MM.1S (cell line): ENCODE measurements around the gene MASP1.

Experiments
- DNase-seq: peaks from one replicate; pipeline ENCODE4 v3.0.0-alpha.2; 2015
- H2AFZ ChIP-seq: fragments of 300-600 bp; sonication (generic); 2 replicates; pipeline ENCODE4 v1.6.0; 2016; ENCODE audit warnings: antibody characterized with exemption, low read length
- H3F3A ChIP-seq: fragments of 300-600 bp; sonication (generic); 2 replicates; pipeline ENCODE4 v1.6.1; 2016; ENCODE audit warnings: mild to moderate bottlenecking, antibody characterized with exemption, low read length, moderate library complexity, mixed read lengths; ENCODE audit not compliant: insufficient read depth
- H3K27ac ChIP-seq: fragments of 300-600 bp; sonication (generic); 2 replicates; pipeline ENCODE4 v1.5.1; 2016; ENCODE audit warnings: mild to moderate bottlenecking, low read length
- H3K27me3 ChIP-seq: fragments of 300-600 bp; sonication (generic); replicated peaks from 2 replicates; pipeline ENCODE4 v1.6.0; 2016; ENCODE audit warnings: low read length; ENCODE audit not compliant: insufficient read depth
- H3K36me3 ChIP-seq: fragments of 300-600 bp; sonication (generic); replicated peaks from 2 replicates; pipeline ENCODE4 v1.6.1; 2016; ENCODE audit warnings: mild to moderate bottlenecking, low read length, mixed read lengths; ENCODE audit not compliant: insufficient read depth
- H3K4me1 ChIP-seq: fragments of 300-600 bp; sonication (generic); 2 replicates; pipeline ENCODE4 v1.6.1; 2016; ENCODE audit warnings: low read length, mixed read lengths
- H3K4me2 ChIP-seq: fragments of 300-600 bp; sonication (generic); 2 replicates; pipeline ENCODE4 v1.6.0; 2016; ENCODE audit warnings: low read depth, low read length
- H3K4me3 ChIP-seq: fragments of 300-600 bp; sonication (generic); 2 replicates; pipeline ENCODE4 v1.5.1; 2016; ENCODE audit warnings: low read length, mixed read lengths
- H3K79me2 ChIP-seq: fragments of 300-600 bp; sonication (generic); 2 replicates; pipeline ENCODE4 v1.6.1; 2016; ENCODE audit warnings: mixed run types, low read length, mixed read lengths
- H3K9ac ChIP-seq: fragments of 300-600 bp; sonication (generic); 2 replicates; pipeline ENCODE4 v1.6.1; 2016; ENCODE audit warnings: low read length, mixed read lengths
- H3K9me2 ChIP-seq: fragments of 300-600 bp; sonication (generic); replicated peaks from 2 replicates; pipeline ENCODE4 v1.6.1; 2016; ENCODE audit warnings: mild to moderate bottlenecking, low read length, mixed read lengths; ENCODE audit not compliant: insufficient read depth
- H3K9me3 ChIP-seq: fragments of 300-600 bp; sonication (generic); replicated peaks from 2 replicates; pipeline ENCODE4 v1.6.1; 2016; ENCODE audit warnings: mild to moderate bottlenecking, low read length, mixed read lengths; ENCODE audit not compliant: insufficient read depth
- H4K20me1 ChIP-seq: fragments of 300-600 bp; sonication (generic); 2 replicates; pipeline ENCODE4 v1.6.1; 2016; ENCODE audit warnings: mild to moderate bottlenecking, low read length, moderate library complexity, mixed read lengths; ENCODE audit not compliant: insufficient read depth
- EZH2 ChIP-seq: fragments of 300-600 bp; sonication (generic); optimal IDR thresholded peaks from 2 replicates; pipeline ENCODE3; 2017; ENCODE audit warnings: low read depth, mild to moderate bottlenecking, antibody characterized with exemption, low read length, mixed read lengths
- EZH2phosphoT487 ChIP-seq: fragments of 300-600 bp; sonication (generic); IDR thresholded peaks from 2 replicates; pipeline ENCODE4 v1.6.1; 2018; ENCODE audit warnings: antibody characterized with exemption, low read length
- TF ChIP-seq, protein P1 (sequence below): fragments of 300-600 bp; sonication (generic); IDR thresholded peaks from 2 replicates; pipeline ENCODE4 v1.5.1; 2016; ENCODE audit warnings: antibody characterized with exemption, low read length, mixed read lengths

Gene MASP1

DNA sequence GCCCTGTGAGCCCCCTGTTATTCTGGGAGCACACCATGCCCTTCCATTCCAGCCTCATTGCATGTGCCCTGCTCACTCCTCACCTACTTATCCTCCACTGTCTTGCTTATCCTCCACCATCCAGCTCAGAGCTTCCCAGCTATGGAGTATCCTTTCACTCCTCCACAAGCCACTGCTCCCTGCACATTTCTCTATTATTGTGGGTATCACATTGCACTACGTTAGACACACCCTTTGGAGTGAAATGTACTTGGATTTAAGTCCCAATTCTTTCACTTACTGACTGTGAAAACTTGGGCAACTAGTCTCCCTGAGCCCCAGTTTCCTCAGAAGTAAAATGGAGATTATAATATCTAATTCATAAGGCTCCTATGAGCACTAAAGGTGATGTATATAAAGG lies 4.3 kb downstream of the MASP1 start:
- Histone ChIP-seq H3F3A (no peaks in the 10 kb centered on the region), H4K20me1 (no peaks in the 10 kb centered on the region), H3K27me3 (no peaks in the 10 kb centered on the region), H3K9ac (no peak overlapping the region), H3K9me2 (no peaks in the 10 kb centered on the region), H2AFZ (no peak overlapping the region), H3K27ac (no peak overlapping the region), H3K9me3 (no peaks in the 10 kb centered on the region), H3K36me3 (no peaks in the 10 kb centered on the region), H3K4me2 (no peak overlapping the region), H3K4me1 (no peaks in the 10 kb centered on the region), H3K4me3 (no peak overlapping the region), H3K79me2 (no peaks in the 10 kb centered on the region)
- DNase-seq = no peak
- TF ChIP-seq, protein P1, sequence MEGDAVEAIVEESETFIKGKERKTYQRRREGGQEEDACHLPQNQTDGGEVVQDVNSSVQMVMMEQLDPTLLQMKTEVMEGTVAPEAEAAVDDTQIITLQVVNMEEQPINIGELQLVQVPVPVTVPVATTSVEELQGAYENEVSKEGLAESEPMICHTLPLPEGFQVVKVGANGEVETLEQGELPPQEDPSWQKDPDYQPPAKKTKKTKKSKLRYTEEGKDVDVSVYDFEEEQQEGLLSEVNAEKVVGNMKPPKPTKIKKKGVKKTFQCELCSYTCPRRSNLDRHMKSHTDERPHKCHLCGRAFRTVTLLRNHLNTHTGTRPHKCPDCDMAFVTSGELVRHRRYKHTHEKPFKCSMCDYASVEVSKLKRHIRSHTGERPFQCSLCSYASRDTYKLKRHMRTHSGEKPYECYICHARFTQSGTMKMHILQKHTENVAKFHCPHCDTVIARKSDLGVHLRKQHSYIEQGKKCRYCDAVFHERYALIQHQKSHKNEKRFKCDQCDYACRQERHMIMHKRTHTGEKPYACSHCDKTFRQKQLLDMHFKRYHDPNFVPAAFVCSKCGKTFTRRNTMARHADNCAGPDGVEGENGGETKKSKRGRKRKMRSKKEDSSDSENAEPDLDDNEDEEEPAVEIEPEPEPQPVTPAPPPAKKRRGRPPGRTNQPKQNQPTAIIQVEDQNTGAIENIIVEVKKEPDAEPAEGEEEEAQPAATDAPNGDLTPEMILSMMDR = no peak
- TF ChIP-seq EZH2 = no peak
- no peak for TF ChIP-seq EZH2phosphoT487

DNA sequence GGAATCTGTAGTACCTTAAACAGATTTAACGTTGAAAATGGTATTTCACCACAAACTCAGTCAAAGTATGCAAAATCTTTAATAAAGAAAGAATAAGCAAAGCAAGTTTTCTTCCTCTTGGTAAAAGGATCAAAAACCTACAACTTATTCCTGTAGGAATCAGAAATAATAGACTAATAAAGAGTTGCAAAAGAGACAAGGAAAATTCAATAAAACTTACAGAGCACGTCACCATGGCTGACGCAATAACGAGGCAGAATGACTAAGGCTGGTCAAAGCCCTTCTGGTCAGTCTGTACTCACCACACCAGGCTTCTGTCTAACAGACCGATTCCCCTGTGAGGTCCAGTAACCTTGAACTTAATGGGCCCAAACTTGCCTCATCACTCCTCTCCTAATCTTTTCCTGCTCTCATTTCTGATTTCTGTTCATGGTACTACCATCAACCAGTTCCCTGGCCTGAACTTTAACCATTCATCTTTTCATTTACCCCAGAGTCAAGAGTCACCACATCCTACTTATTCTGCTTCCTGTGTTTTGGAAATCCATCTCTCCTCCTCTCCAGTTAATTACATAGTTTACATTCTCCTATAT lies 5.0 kb downstream of the MASP1 start:
- H3K9me2 ChIP-seq = no peaks in the 10 kb centered on the region
- H3F3A ChIP-seq = no peaks in the 10 kb centered on the region
- no peak overlapping the region for H3K9ac ChIP-seq
- no peaks in the 10 kb centered on the region for H4K20me1 ChIP-seq
- H3K27ac ChIP-seq = no peak overlapping the region
- no peaks in the 10 kb centered on the region for H3K79me2 ChIP-seq
- no peaks in the 10 kb centered on the region for H3K9me3 ChIP-seq
- no peak overlapping the region for H3K4me3 ChIP-seq
- no peaks in the 10 kb centered on the region for H3K27me3 ChIP-seq
- TF ChIP-seq, protein P1 = no peak
- TF ChIP-seq EZH2 (no peak), EZH2phosphoT487 (no peak)
- no peak overlapping the region for H3K4me2 ChIP-seq
- H2AFZ ChIP-seq = no peak overlapping the region
- DNase-seq = no peak
- H3K4me1 ChIP-seq = no peaks in the 10 kb centered on the region
- H3K36me3 ChIP-seq = no peaks in the 10 kb centered on the region

DNA sequence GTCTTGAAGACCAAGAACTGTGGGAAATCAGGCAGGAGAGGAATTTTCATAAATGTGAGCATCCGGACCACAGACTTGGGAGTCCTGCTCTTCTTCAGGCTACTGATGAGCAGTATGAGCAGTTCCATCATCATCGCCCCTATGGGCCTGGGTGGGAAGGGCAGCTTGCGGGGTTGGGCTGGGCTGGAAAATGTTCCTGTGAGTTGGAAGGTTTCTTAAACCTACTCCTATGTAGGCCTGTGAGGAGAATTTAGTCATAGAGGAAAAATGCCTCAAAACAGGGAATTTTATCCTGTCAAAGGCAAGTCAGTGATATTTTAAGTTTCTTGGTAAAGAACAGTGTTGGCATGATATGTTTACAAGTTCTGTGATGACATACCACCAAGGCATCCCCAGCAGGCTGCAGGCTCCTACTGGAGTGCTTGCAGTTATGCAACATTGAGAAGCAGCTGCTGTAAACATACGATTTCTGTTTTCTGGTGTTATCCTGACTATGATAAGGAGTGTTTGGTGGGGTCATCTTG lies 10.3 kb downstream of the MASP1 start:
- no peaks in the 10 kb centered on the region for H3K36me3 ChIP-seq
- H4K20me1 ChIP-seq = no peaks in the 10 kb centered on the region
- H3K9ac ChIP-seq = no peak overlapping the region

DNA sequence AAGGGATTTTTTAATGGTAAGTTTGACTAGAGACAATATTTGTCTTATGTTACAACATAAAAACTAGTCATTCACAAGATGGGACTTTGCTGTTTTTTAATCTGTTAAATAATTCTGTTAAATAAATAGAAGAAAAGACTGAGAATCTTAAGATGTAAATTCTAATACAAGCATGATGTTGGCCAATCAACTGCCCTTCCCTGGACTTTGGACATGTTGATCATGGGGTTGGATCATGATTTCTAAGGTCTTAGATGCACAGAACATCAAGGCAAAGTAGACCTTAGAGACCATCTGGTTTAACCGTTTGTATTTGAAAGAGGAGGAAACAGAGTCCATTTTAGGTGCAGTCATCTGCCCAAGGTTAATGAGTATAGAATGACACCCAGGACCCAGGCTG lies 10.9 kb downstream of the MASP1 start:
- H3K9me2 ChIP-seq = no peaks in the 10 kb centered on the region
- no peaks in the 10 kb centered on the region for H3K9me3 ChIP-seq
- H3K4me3 ChIP-seq = no peak overlapping the region
- no peak overlapping the region for H3K4me2 ChIP-seq
- H3K27ac ChIP-seq = no peak overlapping the region
- H3K36me3 ChIP-seq = no peaks in the 10 kb centered on the region
- H2AFZ ChIP-seq = no peak overlapping the region
- no peaks in the 10 kb centered on the region for H3K27me3 ChIP-seq
- H3F3A ChIP-seq = no peaks in the 10 kb centered on the region
- H3K9ac ChIP-seq = no peak overlapping the region
- no peak for DNase-seq
- H3K79me2 ChIP-seq = no peaks in the 10 kb centered on the region
- no peaks in the 10 kb centered on the region for H3K4me1 ChIP-seq
- TF ChIP-seq, protein P1 = no peak
- TF ChIP-seq EZH2 (no peak), EZH2phosphoT487 (no peak)
- H4K20me1 ChIP-seq = no peaks in the 10 kb centered on the region

More for the DNA sequence above, 10.3 kb downstream of the MASP1 start:
- H3K27me3 ChIP-seq = no peaks in the 10 kb centered on the region
- no peaks in the 10 kb centered on the region for H3K79me2 ChIP-seq
- no peaks in the 10 kb centered on the region for H3K9me2 ChIP-seq
- no peak overlapping the region for H3K4me3 ChIP-seq
- no peaks in the 10 kb centered on the region for H3K4me1 ChIP-seq
- H3K9me3 ChIP-seq = no peaks in the 10 kb centered on the region
- no peak overlapping the region for H3K27ac ChIP-seq
- TF ChIP-seq EZH2phosphoT487 = no peak
- TF ChIP-seq EZH2 = no peak
- no peak for DNase-seq
- no peaks in the 10 kb centered on the region for H3F3A ChIP-seq
- no peak overlapping the region for H2AFZ ChIP-seq
- H3K4me2 ChIP-seq = no peak overlapping the region
